A673 (cell line): ENCODE results near the gene GK2. TPM values are rescaled to one million over a fixed set of nuclear protein-coding genes. Genes with fewer than 3 reads are reported as not detected.

Source experiments
- BruUV-seq: library from RNA; stranded (reverse); fragments of 400-500 nt; replicated peaks from 2 replicates; lab custom pipeline; 2021; lab: Mats Ljungman, UMichigan
- CTCF ChIA-PET: fragments of 300-600 bp; sonication (Branson Sonifier 250); formaldehyde crosslinking; loops from one replicate; lab custom pipeline; 2022; ENCODE audit warnings: antibody characterized with exemption; lab: Charles Lee
- POLR2A ChIA-PET: fragments of 300-600 bp; sonication (Branson Sonifier 250); formaldehyde crosslinking; loops from one replicate; lab custom pipeline; 2022; ENCODE audit warnings: antibody characterized with exemption; ENCODE audit not compliant: low non-redundant PET; lab: Charles Lee
- DNase-seq: peaks from one replicate; pipeline ENCODE4 v3.0.0-alpha.2; 2015; ENCODE audit warnings: low spot score
- H3K27ac ChIP-seq: fragments of 200-600 bp; sonication (generic); 2 replicates; pipeline ENCODE4 v1.5.1; 2016; ENCODE audit warnings: mixed run types, low read depth, mild to moderate bottlenecking, mixed read lengths, antibody characterized with exemption, low read length; ENCODE audit not compliant: poor library complexity, severe bottlenecking
- H3K27me3 ChIP-seq: fragments of 200-600 bp; sonication (generic); replicated peaks from 2 replicates; pipeline ENCODE4 v1.6.1; 2017; ENCODE audit warnings: mixed run types, low read depth, mild to moderate bottlenecking, mixed read lengths, antibody characterized with exemption, low read length; ENCODE audit not compliant: insufficient read depth, poor library complexity
- H3K36me3 ChIP-seq: fragments of 200-600 bp; sonication (generic); 2 replicates; pipeline ENCODE4 v1.6.1; 2016; ENCODE audit warnings: mixed run types, mild to moderate bottlenecking, mixed read lengths, antibody characterized with exemption, low read length; ENCODE audit not compliant: insufficient read depth, poor library complexity, severe bottlenecking
- H3K4me1 ChIP-seq: fragments of 200-600 bp; sonication (generic); 2 replicates; pipeline ENCODE4 v1.6.1; 2017; ENCODE audit warnings: mixed run types, mild to moderate bottlenecking, mixed read lengths, antibody characterized with exemption, low read length; ENCODE audit not compliant: insufficient read depth, poor library complexity, severe bottlenecking
- H3K4me3 ChIP-seq: fragments of 200-600 bp; sonication (generic); 2 replicates; pipeline ENCODE4 v1.5.1; 2016; ENCODE audit warnings: low read depth, mixed run types, mild to moderate bottlenecking, mixed read lengths, low read length; ENCODE audit not compliant: poor library complexity, severe bottlenecking
- H3K9me3 ChIP-seq: fragments of 200-600 bp; sonication (generic); 2 replicates; pipeline ENCODE4 v1.6.1; 2016; ENCODE audit warnings: mixed run types, low read depth, mild to moderate bottlenecking, mixed read lengths, antibody characterized with exemption, low read length; ENCODE audit not compliant: poor library complexity, severe bottlenecking
- EZH2 ChIP-seq: fragments of 200-600 bp; sonication (generic); IDR thresholded peaks from 2 replicates; pipeline ENCODE4 v1.6.1; 2017; ENCODE audit warnings: borderline replicate concordance, low read depth, mild to moderate bottlenecking, mixed read lengths, antibody characterized with exemption, low read length; ENCODE audit not compliant: poor library complexity, severe bottlenecking
- intact Hi-C: fragments of 100-400 bp; cut with micrococcal nuclease; formaldehyde crosslinking; loops from one replicate; pipeline ENCODE4 v1.10.0; 2022; ENCODE audit not compliant: unreplicated experiment
- total RNA-seq: library from RNA; stranded (reverse); gene quantifications from 2 replicates; pipeline ENCODE4 v1.2.3, GENCODE V29; 2021
- TF ChIP-seq, protein P1 (sequence below): fragments of 300-800, 200-600 bp; sonication (generic); conservative IDR thresholded peaks from 2 replicates; pipeline ENCODE4 v1.5.1; 2017; ENCODE audit warnings: low read depth, mild to moderate bottlenecking, antibody characterized with exemption, low read length, moderate library complexity, mixed read lengths

GK2 gene
- total RNA-seq, 1 experiment from 2014 or later: not detected

DNA sequence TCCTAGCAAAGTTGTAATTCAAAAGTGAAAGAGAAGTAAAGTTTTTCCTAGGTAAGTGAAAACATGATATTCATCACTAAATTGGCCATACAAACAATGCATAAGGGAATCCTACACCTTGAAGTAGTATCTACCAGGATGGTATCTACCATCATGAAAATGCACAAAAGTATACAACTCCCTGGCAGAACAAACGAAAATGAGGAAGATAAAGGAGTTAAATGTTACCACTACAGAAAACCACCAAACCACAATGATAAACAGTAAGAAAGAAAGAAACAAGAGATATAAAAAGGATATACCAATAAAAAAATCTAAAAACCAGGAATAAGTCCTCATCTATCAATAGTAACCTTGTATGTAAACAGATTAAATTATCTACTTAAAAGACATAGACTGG is 26.9 kb downstream of the GK2 start:
- no TSS peak for BruUV-seq
- no peak overlapping the region for H3K4me3 ChIP-seq
- no peak for DNase-seq
- H3K27me3 ChIP-seq: no peaks in the 10 kb centered on the region
- ChIA-PET POLR2A (no interaction called here), CTCF (no interaction called here)
- TF ChIP-seq, protein P1, sequence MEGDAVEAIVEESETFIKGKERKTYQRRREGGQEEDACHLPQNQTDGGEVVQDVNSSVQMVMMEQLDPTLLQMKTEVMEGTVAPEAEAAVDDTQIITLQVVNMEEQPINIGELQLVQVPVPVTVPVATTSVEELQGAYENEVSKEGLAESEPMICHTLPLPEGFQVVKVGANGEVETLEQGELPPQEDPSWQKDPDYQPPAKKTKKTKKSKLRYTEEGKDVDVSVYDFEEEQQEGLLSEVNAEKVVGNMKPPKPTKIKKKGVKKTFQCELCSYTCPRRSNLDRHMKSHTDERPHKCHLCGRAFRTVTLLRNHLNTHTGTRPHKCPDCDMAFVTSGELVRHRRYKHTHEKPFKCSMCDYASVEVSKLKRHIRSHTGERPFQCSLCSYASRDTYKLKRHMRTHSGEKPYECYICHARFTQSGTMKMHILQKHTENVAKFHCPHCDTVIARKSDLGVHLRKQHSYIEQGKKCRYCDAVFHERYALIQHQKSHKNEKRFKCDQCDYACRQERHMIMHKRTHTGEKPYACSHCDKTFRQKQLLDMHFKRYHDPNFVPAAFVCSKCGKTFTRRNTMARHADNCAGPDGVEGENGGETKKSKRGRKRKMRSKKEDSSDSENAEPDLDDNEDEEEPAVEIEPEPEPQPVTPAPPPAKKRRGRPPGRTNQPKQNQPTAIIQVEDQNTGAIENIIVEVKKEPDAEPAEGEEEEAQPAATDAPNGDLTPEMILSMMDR: no peak
- TF ChIP-seq EZH2: no peak
- no peaks in the 10 kb centered on the region for H3K4me1 ChIP-seq
- H3K36me3 ChIP-seq: no peaks in the 10 kb centered on the region
- no peaks in the 10 kb centered on the region for H3K9me3 ChIP-seq
- intact Hi-C loops: no loop called here
- no peak overlapping the region for H3K27ac ChIP-seq

GRCh38 chr4:79370026-79370425 is 38.0 kb downstream of the GK2 start:
- POLR2A ChIA-PET: no interaction called here
- Histone ChIP-seq H3K9me3 (no peaks in the 10 kb centered on the region), H3K27ac (no peak overlapping the region), H3K36me3 (no peaks in the 10 kb centered on the region), H3K27me3 (no peaks in the 10 kb centered on the region), H3K4me1 (no peaks in the 10 kb centered on the region), H3K4me3 (no peak overlapping the region)
- CTCF ChIA-PET: no interaction called here
- intact Hi-C loops: no loop called here
- TF ChIP-seq EZH2: no peak
- TF ChIP-seq, protein P1: no peak
- BruUV-seq: no TSS peak
- no peak for DNase-seq

GRCh38 chr4:79367096-79367495 is 40.9 kb downstream of the GK2 start:
- intact Hi-C loops: no loop called here
- H3K36me3 ChIP-seq: no peaks in the 10 kb centered on the region
- ChIA-PET POLR2A (no interaction called here), CTCF (no interaction called here)
- H3K27me3 ChIP-seq: no peaks in the 10 kb centered on the region
- H3K9me3 ChIP-seq: no peaks in the 10 kb centered on the region
- TF ChIP-seq, protein P1: no peak
- no peak for TF ChIP-seq EZH2
- BruUV-seq: no TSS peak
- H3K4me3 ChIP-seq: no peak overlapping the region
- no peaks in the 10 kb centered on the region for H3K4me1 ChIP-seq
- no peak overlapping the region for H3K27ac ChIP-seq
- DNase-seq: no peak
